ENCODE measurements around the gene EVA1C.
"Not testable (repeated sequence)": the region's sequence is repeated elsewhere in the genome, so short reads cannot be mapped to it uniquely, and the experiment has no call there.

The EVA1C gene

GRCh38 chr21:32387151-32387550, 25.4 kb upstream of the EVA1C start:
- DNase-seq = no peak
- in situ Hi-C loops (cut with HindIII; ENCODE audit: low pct_ligation_motif_present, low pct_unique_long_range_greater_than_20kb, low sequenced_read_pairs) = no loop called here

- in situ Hi-C loops (cut with HindIII; ENCODE audit: low pct_ligation_motif_present, low pct_unique_long_range_greater_than_20kb, low sequenced_read_pairs) = no loop called here
- DNase-seq = no peak
Measured at GRCh38 chr21:32388306-32388705, 24.2 kb upstream of the EVA1C start.

GRCh38 chr21:32389337-32390015, 23.0 kb upstream of the EVA1C start:
- in situ Hi-C loops (cut with HindIII; ENCODE audit: low pct_ligation_motif_present, low pct_unique_long_range_greater_than_20kb, low sequenced_read_pairs) = no loop called here
- DNase-seq = no peak

- in situ Hi-C loops (cut with HindIII; ENCODE audit: low pct_ligation_motif_present, low pct_unique_long_range_greater_than_20kb, low sequenced_read_pairs); DNase-seq: not testable (repeated sequence)
Measured at GRCh38 chr21:32390537-32391224, 21.8 kb upstream of the EVA1C start.

- in situ Hi-C loops (cut with HindIII; ENCODE audit: low pct_ligation_motif_present, low pct_unique_long_range_greater_than_20kb, low sequenced_read_pairs) = no loop called here
- no peak for DNase-seq
Measured at GRCh38 chr21:32391755-32392154, 20.8 kb upstream of the EVA1C start.

GRCh38 chr21:32392299-32392879, 20.1 kb upstream of the EVA1C start:
- DNase-seq = no peak
- in situ Hi-C loops (cut with HindIII; ENCODE audit: low pct_ligation_motif_present, low pct_unique_long_range_greater_than_20kb, low sequenced_read_pairs) = no loop called here

- in situ Hi-C loops (cut with HindIII; ENCODE audit: low pct_ligation_motif_present, low pct_unique_long_range_greater_than_20kb, low sequenced_read_pairs) = no loop called here
- DNase-seq = peak; percentile 75
Measured at GRCh38 chr21:32392880-32393676, 19.4 kb upstream of the EVA1C start, which contains the start of gene URB1. Gene URB1, minus strand, starts transcription at chr21:32393012. Its CDS starts 102 bp downstream, at chr21:32392910.

GRCh38 chr21:32393677-32394001, 18.9 kb upstream of the EVA1C start:
- no peak for DNase-seq
- in situ Hi-C loops (cut with HindIII; ENCODE audit: low pct_ligation_motif_present, low pct_unique_long_range_greater_than_20kb, low sequenced_read_pairs) = no loop called here

- peak; percentile 51 for DNase-seq
Measured at GRCh38 chr21:32403201-32403777, 9.2 kb upstream of the EVA1C start.

GRCh38 chr21:32406405-32406804, 6.1 kb upstream of the EVA1C start:
- DNase-seq = no peak
- in situ Hi-C loops (cut with HindIII; ENCODE audit: low pct_ligation_motif_present, low pct_unique_long_range_greater_than_20kb, low sequenced_read_pairs) = no loop called here

More at GRCh38 chr21:32403201-32403777, 9.2 kb upstream of the EVA1C start:
- in situ Hi-C loops (cut with HindIII; ENCODE audit: low pct_ligation_motif_present, low pct_unique_long_range_greater_than_20kb, low sequenced_read_pairs) = no loop called here

GRCh38 chr21:32410291-32410690, 2.2 kb upstream of the EVA1C start:
- in situ Hi-C loops (cut with HindIII; ENCODE audit: low pct_ligation_motif_present, low pct_unique_long_range_greater_than_20kb, low sequenced_read_pairs) = no loop called here
- no peak for DNase-seq

- in situ Hi-C loops (cut with HindIII; ENCODE audit: low pct_ligation_motif_present, low pct_unique_long_range_greater_than_20kb, low sequenced_read_pairs) = no loop called here
- no peak for DNase-seq
Measured at GRCh38 chr21:32410916-32411315, 1.6 kb upstream of the EVA1C start.

- in situ Hi-C loops (cut with HindIII; ENCODE audit: low pct_ligation_motif_present, low pct_unique_long_range_greater_than_20kb, low sequenced_read_pairs) = no loop called here
- no peak for DNase-seq
Measured at GRCh38 chr21:32411350-32412161, 950 bp upstream of the EVA1C start.

- DNase-seq = no peak
- in situ Hi-C loops (cut with HindIII; ENCODE audit: low pct_ligation_motif_present, low pct_unique_long_range_greater_than_20kb, low sequenced_read_pairs) = no loop called here
Measured at GRCh38 chr21:32413015-32413504, 554 bp downstream of the EVA1C start.

- in situ Hi-C loops (cut with HindIII; ENCODE audit: low pct_ligation_motif_present, low pct_unique_long_range_greater_than_20kb, low sequenced_read_pairs) = no loop called here
- no peak for DNase-seq
Measured at GRCh38 chr21:32413697-32414578, 1.4 kb downstream of the EVA1C start.

- in situ Hi-C loops (cut with HindIII; ENCODE audit: low pct_ligation_motif_present, low pct_unique_long_range_greater_than_20kb, low sequenced_read_pairs) = no loop called here
Measured at GRCh38 chr21:32414579-32415358, 2.3 kb downstream of the EVA1C start.

More at GRCh38 chr21:32414579-32415358, 2.3 kb downstream of the EVA1C start:
- DNase-seq = no peak

All from ACHN (cell line).